DOHH2 (cell line): ENCODE data around the gene NFKBIZ.

Source experiments
- EZH2phosphoT487 ChIP-seq: fragments of 200-600 bp; sonication (generic); IDR thresholded peaks from 2 replicates; pipeline ENCODE4 v1.6.1; 2017; ENCODE audit warnings: borderline replicate concordance, mild to moderate bottlenecking, antibody characterized with exemption, low read length, moderate library complexity, mixed read lengths
- TF ChIP-seq, protein P1 (sequence below): fragments of 200-600 bp; sonication (generic); IDR thresholded peaks from one replicate; pipeline ENCODE4 v1.5.1; 2014; ENCODE audit warnings: antibody characterized with exemption, mild to moderate bottlenecking, low read depth, low read length; ENCODE audit not compliant: poor library complexity, severe bottlenecking

GRCh38 chr3:101801174-101801573 is 48.1 kb upstream of the NFKBIZ start:
- TF ChIP-seq, protein P1, sequence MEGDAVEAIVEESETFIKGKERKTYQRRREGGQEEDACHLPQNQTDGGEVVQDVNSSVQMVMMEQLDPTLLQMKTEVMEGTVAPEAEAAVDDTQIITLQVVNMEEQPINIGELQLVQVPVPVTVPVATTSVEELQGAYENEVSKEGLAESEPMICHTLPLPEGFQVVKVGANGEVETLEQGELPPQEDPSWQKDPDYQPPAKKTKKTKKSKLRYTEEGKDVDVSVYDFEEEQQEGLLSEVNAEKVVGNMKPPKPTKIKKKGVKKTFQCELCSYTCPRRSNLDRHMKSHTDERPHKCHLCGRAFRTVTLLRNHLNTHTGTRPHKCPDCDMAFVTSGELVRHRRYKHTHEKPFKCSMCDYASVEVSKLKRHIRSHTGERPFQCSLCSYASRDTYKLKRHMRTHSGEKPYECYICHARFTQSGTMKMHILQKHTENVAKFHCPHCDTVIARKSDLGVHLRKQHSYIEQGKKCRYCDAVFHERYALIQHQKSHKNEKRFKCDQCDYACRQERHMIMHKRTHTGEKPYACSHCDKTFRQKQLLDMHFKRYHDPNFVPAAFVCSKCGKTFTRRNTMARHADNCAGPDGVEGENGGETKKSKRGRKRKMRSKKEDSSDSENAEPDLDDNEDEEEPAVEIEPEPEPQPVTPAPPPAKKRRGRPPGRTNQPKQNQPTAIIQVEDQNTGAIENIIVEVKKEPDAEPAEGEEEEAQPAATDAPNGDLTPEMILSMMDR, result no peak
- TF ChIP-seq EZH2phosphoT487, result no peak
